ENCODE measurements around the gene SPPL2B.
"Not testable (repeated sequence)": the region's sequence is repeated elsewhere in the genome, so short reads cannot be mapped to it uniquely, and the experiment has no call there.

GRCh38 chr19:2397173-2397572 lies 68.7 kb downstream of the SPPL2B start:
- not testable (repeated sequence) for TF ChIP-seq CTCF, POLR2A (IDR thresholded peaks at IDR 0.05)

Measured in uterus (tissue), 2 donors.